HL-60 (cell line): ENCODE results near the gene KRT82.

Source experiments
- DNase-seq, 2 experiments: peaks; one replicate each; pipeline ENCODE4 v3.0.0-alpha.2; 2010 to 2020; ENCODE audit warnings: low read depth in 1 of 2, low spot score in 1 of 2
- H3K27ac ChIP-seq: fragments of 250-450 bp; sonication (Bioruptor Pico); replicated peaks from 2 replicates; pipeline ENCODE4 v1.5.1; 2020; ENCODE audit warnings: mild to moderate bottlenecking, moderate library complexity
- H3K27me3 ChIP-seq: fragments of 250-450 bp; sonication (Bioruptor Pico); 2 replicates; pipeline ENCODE4 v1.5.1; 2021; ENCODE audit warnings: mild to moderate bottlenecking, moderate library complexity; ENCODE audit not compliant: insufficient read depth, poor library complexity, severe bottlenecking
- H3K4me3 ChIP-seq: replicated peaks from 2 replicates; pipeline ENCODE4 v1.5.1; 2011; ENCODE audit warnings: mild to moderate bottlenecking, control low read depth, low read length; ENCODE audit not compliant: insufficient read depth
- GABPA ChIP-seq: IDR thresholded peaks from 2 replicates; pipeline ENCODE4 v1.6.1; 2012; ENCODE audit warnings: low read depth
- POLR2AphosphoS5 ChIP-seq: IDR thresholded peaks from 2 replicates; pipeline ENCODE4 v1.6.1; 2012; ENCODE audit warnings: low read depth
- SPI1 ChIP-seq: IDR thresholded peaks from 2 replicates; pipeline ENCODE4 v1.6.1; 2012; ENCODE audit warnings: low read depth, mild to moderate bottlenecking, borderline replicate concordance
- TF ChIP-seq, protein P1 (sequence below): IDR thresholded peaks from one replicate; pipeline ENCODE4 v1.5.1; 2011; ENCODE audit warnings: low read length, control low read depth, inconsistent platforms; ENCODE audit not compliant: insufficient read depth
- TF ChIP-seq, protein P2 (sequence below): IDR thresholded peaks from 2 replicates; pipeline ENCODE4 v1.6.1; 2012; ENCODE audit warnings: low read depth; ENCODE audit not compliant: insufficient replicate concordance

Gene KRT82

DNA sequence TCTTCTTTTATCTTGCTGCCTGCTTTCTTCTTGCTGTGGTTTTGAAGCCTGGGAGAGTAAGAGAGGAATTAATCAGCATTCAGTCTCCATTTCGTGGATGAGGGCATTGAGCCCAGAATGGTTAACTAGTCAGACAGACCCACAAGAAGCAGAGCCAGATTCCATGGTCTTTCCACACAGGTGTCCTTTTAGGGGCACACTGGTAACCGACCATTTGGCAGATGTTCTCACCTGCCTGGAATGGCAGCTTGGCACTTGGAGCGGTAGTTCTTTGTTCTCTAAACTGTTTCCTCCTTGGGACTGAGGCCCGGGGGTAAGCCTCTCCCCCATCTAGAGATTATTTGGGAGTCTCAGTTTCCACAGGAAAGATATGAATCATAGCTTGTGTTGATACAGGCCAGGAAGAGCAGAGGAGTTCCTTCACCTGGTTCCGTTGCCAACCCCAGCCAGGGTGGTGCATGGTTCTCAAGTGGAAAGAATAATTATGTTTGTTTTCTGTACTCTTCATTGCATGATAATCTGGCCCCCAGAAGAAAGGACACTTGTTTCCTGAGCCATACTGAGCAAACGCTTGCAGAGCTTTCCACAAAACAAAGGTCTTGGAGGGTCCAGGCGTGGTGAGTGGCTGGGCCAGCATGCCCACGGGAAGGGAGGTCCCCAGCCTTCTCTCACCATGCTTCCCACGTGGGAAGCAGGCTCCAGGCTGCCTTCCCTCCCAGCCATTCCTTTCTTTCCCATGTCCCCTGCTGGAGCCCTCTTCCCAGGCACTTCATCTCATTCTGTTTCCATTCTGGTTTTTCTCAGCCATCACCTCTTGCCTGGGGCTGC lies 30.1 kb upstream of the KRT82 start:
- no peaks in the 10 kb centered on the region for H3K27me3 ChIP-seq
- H3K27ac ChIP-seq: no peak overlapping the region
- H3K4me3 ChIP-seq: no peak overlapping the region
- DNase-seq: no peak
- TF ChIP-seq GABPA: no peak
- TF ChIP-seq SPI1: no peak
- no peak for TF ChIP-seq POLR2AphosphoS5
- TF ChIP-seq, protein P1, sequence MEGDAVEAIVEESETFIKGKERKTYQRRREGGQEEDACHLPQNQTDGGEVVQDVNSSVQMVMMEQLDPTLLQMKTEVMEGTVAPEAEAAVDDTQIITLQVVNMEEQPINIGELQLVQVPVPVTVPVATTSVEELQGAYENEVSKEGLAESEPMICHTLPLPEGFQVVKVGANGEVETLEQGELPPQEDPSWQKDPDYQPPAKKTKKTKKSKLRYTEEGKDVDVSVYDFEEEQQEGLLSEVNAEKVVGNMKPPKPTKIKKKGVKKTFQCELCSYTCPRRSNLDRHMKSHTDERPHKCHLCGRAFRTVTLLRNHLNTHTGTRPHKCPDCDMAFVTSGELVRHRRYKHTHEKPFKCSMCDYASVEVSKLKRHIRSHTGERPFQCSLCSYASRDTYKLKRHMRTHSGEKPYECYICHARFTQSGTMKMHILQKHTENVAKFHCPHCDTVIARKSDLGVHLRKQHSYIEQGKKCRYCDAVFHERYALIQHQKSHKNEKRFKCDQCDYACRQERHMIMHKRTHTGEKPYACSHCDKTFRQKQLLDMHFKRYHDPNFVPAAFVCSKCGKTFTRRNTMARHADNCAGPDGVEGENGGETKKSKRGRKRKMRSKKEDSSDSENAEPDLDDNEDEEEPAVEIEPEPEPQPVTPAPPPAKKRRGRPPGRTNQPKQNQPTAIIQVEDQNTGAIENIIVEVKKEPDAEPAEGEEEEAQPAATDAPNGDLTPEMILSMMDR: no peak
- TF ChIP-seq, protein P2, sequence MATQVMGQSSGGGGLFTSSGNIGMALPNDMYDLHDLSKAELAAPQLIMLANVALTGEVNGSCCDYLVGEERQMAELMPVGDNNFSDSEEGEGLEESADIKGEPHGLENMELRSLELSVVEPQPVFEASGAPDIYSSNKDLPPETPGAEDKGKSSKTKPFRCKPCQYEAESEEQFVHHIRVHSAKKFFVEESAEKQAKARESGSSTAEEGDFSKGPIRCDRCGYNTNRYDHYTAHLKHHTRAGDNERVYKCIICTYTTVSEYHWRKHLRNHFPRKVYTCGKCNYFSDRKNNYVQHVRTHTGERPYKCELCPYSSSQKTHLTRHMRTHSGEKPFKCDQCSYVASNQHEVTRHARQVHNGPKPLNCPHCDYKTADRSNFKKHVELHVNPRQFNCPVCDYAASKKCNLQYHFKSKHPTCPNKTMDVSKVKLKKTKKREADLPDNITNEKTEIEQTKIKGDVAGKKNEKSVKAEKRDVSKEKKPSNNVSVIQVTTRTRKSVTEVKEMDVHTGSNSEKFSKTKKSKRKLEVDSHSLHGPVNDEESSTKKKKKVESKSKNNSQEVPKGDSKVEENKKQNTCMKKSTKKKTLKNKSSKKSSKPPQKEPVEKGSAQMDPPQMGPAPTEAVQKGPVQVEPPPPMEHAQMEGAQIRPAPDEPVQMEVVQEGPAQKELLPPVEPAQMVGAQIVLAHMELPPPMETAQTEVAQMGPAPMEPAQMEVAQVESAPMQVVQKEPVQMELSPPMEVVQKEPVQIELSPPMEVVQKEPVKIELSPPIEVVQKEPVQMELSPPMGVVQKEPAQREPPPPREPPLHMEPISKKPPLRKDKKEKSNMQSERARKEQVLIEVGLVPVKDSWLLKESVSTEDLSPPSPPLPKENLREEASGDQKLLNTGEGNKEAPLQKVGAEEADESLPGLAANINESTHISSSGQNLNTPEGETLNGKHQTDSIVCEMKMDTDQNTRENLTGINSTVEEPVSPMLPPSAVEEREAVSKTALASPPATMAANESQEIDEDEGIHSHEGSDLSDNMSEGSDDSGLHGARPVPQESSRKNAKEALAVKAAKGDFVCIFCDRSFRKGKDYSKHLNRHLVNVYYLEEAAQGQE: no peak

DNA sequence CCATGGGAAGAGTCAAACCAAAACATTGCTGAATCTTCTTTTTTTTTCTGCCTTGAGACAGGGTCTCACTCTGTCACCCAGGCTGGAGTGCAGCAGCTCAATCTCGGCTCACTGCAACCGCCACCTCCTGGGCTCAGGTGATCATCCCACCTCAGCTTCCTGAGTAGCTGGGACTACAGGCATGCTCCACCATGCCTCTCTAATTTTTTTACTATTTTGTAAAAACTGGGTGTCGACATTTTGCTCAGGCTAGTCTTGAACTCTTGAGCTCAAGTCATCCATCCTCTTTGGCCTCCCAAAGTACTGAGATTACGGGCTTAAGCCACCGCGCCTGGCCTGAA lies 29.5 kb upstream of the KRT82 start:
- H3K27me3 ChIP-seq: no peaks in the 10 kb centered on the region
- H3K27ac ChIP-seq: no peak overlapping the region
- no peak overlapping the region for H3K4me3 ChIP-seq
- TF ChIP-seq, protein P2: no peak
- TF ChIP-seq GABPA (no peak), SPI1 (no peak), POLR2AphosphoS5 (no peak)
- TF ChIP-seq, protein P1: no peak
- DNase-seq: no peak

DNA sequence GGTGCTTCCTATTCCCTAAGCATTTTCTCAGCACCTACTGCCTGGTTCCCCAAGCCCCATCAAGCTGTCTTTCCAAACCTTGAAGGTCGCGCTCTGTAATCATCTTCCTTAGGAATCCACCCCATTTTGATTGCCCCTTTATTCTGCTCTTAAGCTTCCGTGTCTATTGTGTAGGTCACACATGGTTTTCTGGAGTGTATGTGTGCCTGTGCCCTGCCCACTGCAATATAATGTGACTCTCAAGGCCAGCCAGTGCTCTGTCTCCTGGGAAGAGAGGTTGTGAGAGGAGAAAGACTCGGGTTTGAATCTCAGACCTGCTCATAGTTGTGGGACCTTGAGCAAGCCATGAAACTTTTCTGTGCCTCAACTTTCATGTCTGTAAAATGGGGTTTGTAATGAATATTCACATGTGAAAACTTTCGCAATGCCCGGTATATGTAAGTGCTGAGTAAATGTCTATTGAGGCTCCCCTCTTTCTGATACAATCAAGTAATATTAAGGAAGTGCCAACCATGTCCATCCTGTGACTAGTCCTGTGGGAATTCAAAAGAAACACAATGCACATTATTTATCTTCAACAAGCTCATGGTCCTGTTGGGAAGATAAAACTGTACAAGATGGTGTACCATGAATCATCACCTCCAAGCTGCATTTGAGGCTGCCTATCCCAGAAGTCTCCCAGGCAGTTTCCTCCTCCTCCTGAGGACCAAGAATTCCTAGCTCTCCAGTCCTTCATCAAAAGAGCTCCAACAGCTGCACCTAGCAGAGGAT lies 28.8 kb upstream of the KRT82 start:
- no peak for DNase-seq
- Histone ChIP-seq H3K27ac (no peak overlapping the region), H3K4me3 (no peak overlapping the region), H3K27me3 (no peaks in the 10 kb centered on the region)
- no peak for TF ChIP-seq GABPA
- TF ChIP-seq POLR2AphosphoS5: no peak
- TF ChIP-seq, protein P2: no peak
- no peak for TF ChIP-seq SPI1
- TF ChIP-seq, protein P1: no peak
